ENCODE data around the gene DSG4.

Gene DSG4

GRCh38 chr18:31382107-31382506 is 5.5 kb downstream of the DSG4 start:
- TF ChIP-seq SNAI2 (CRISPR knock-in tag; IDR thresholded peaks at IDR 0.05), result no peak
- no peak for ATAC-seq

GRCh38 chr18:31386741-31387140 is 10.2 kb downstream of the DSG4 start:
- TF ChIP-seq, protein P1, sequence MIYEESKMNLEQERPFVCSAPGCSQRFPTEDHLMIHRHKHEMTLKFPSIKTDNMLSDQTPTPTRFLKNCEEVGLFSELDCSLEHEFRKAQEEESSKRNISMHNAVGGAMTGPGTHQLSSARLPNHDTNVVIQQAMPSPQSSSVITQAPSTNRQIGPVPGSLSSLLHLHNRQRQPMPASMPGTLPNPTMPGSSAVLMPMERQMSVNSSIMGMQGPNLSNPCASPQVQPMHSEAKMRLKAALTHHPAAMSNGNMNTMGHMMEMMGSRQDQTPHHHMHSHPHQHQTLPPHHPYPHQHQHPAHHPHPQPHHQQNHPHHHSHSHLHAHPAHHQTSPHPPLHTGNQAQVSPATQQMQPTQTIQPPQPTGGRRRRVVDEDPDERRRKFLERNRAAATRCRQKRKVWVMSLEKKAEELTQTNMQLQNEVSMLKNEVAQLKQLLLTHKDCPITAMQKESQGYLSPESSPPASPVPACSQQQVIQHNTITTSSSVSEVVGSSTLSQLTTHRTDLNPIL (CRISPR knock-in tag; IDR thresholded peaks at IDR 0.05; ENCODE audit: low read depth), result no peak
- no peak for TF ChIP-seq ZNF565 (CRISPR knock-in tag; conservative IDR thresholded peaks at IDR 0.05; ENCODE audit: low read depth)
- TF ChIP-seq ESRRG (CRISPR knock-in tag; IDR thresholded peaks at IDR 0.05), result no peak
- TF ChIP-seq ISL1 (CRISPR knock-in tag; IDR thresholded peaks at IDR 0.05), result no peak
- no peak for TF ChIP-seq GLIS3 (CRISPR knock-in tag; IDR thresholded peaks at IDR 0.05)
- ATAC-seq, result no peak

GRCh38 chr18:31393286-31393685 is 16.7 kb downstream of the DSG4 start:
- no peak for ATAC-seq
- no peak for TF ChIP-seq SNAI2 (CRISPR knock-in tag; IDR thresholded peaks at IDR 0.05)
- TF ChIP-seq, protein P2, sequence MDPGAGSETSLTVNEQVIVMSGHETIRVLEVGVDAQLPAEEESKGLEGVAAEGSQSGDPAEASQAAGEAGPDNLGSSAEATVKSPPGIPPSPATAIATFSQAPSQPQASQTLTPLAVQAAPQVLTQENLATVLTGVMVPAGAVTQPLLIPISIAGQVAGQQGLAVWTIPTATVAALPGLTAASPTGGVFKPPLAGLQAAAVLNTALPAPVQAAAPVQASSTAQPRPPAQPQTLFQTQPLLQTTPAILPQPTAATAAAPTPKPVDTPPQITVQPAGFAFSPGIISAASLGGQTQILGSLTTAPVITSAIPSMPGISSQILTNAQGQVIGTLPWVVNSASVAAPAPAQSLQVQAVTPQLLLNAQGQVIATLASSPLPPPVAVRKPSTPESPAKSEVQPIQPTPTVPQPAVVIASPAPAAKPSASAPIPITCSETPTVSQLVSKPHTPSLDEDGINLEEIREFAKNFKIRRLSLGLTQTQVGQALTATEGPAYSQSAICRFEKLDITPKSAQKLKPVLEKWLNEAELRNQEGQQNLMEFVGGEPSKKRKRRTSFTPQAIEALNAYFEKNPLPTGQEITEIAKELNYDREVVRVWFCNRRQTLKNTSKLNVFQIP (CRISPR knock-in tag; IDR thresholded peaks at IDR 0.05; ENCODE audit: borderline replicate concordance, low read depth), result no peak
- no peak for TF ChIP-seq ZNF8 (CRISPR knock-in tag; IDR thresholded peaks at IDR 0.05)
- TF ChIP-seq ZFP3 (CRISPR knock-in tag; IDR thresholded peaks at IDR 0.05), result no peak
- no peak for TF ChIP-seq ZC3H10 (CRISPR knock-in tag; IDR thresholded peaks at IDR 0.05)
- no peak for TF ChIP-seq GLIS3 (CRISPR knock-in tag; IDR thresholded peaks at IDR 0.05)
- TF ChIP-seq ZNF70 (CRISPR knock-in tag; IDR thresholded peaks at IDR 0.05), result no peak
- no peak for TF ChIP-seq BACH2 (CRISPR knock-in tag; IDR thresholded peaks at IDR 0.05; ENCODE audit: borderline replicate concordance)
- no peak for TF ChIP-seq PPARA (CRISPR knock-in tag; IDR thresholded peaks at IDR 0.05; ENCODE audit: borderline replicate concordance)

DNA sequence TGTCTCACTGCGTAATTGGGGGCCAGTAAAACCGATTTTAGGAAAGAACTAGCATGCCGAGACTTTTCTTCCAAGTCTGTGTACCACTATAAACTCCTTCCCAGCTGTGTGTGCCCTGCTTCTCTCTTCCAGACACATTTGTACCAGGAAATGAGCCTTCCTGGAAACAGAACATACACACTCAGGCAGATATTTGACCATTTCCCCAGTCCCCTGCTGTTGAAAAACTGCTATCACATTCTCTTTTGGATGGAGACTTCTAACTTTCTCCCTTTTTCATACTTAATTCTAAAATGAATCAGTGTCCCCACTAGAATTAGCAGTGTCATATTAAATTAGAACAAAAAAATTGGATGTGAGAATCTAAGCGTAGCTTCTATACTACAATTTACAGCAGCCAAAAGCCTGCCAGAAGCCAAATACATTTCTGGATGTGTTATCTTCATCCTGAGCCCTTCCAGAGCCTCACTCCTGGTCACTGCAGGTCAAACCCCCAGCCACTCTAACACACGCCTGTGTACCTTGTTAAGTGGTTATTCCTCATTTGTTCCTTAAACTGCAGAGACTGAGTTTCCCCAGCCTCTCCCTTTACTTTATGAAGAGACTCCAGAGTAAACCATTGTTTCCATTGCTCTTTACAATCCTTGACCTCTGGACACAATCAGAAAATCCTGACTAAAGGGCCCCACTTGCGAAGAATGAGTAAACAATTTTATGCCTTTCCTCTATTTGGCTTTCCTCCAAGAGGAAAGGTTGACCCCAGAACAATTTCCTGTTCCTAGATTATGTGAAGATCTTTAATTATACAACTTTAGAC is 20.4 kb downstream of the DSG4 start:
- no peak for ATAC-seq
- TF ChIP-seq, protein P1 (CRISPR knock-in tag; IDR thresholded peaks at IDR 0.05; ENCODE audit: low read depth), result no peak
- TF ChIP-seq, protein P2 (CRISPR knock-in tag; IDR thresholded peaks at IDR 0.05; ENCODE audit: borderline replicate concordance, low read depth), result no peak
- TF ChIP-seq ZC3H10 (CRISPR knock-in tag; IDR thresholded peaks at IDR 0.05) (no peak), GLIS3 (CRISPR knock-in tag; IDR thresholded peaks at IDR 0.05) (no peak), ZFP3 (CRISPR knock-in tag; IDR thresholded peaks at IDR 0.05) (no peak), ESRRG (CRISPR knock-in tag; IDR thresholded peaks at IDR 0.05) (no peak), ZNF8 (CRISPR knock-in tag; IDR thresholded peaks at IDR 0.05) (no peak), CSRNP3 (CRISPR knock-in tag; IDR thresholded peaks at IDR 0.05) (no peak), PPARA (CRISPR knock-in tag; IDR thresholded peaks at IDR 0.05; ENCODE audit: borderline replicate concordance) (no peak), SNAI2 (CRISPR knock-in tag; IDR thresholded peaks at IDR 0.05) (no peak), CSDC2 (CRISPR knock-in tag; IDR thresholded peaks at IDR 0.05) (no peak), TOX (CRISPR knock-in tag; IDR thresholded peaks at IDR 0.05; ENCODE audit: borderline replicate concordance) (no peak), TCF4 (CRISPR knock-in tag; IDR thresholded peaks at IDR 0.05; ENCODE audit: borderline replicate concordance) (no peak), ZFP30 (CRISPR knock-in tag; IDR thresholded peaks at IDR 0.05) (no peak), ZNF565 (CRISPR knock-in tag; conservative IDR thresholded peaks at IDR 0.05; ENCODE audit: low read depth) (no peak), ISL1 (CRISPR knock-in tag; IDR thresholded peaks at IDR 0.05) (no peak), RARB (CRISPR knock-in tag; IDR thresholded peaks at IDR 0.05) (no peak)
- TF ChIP-seq, protein P3, sequence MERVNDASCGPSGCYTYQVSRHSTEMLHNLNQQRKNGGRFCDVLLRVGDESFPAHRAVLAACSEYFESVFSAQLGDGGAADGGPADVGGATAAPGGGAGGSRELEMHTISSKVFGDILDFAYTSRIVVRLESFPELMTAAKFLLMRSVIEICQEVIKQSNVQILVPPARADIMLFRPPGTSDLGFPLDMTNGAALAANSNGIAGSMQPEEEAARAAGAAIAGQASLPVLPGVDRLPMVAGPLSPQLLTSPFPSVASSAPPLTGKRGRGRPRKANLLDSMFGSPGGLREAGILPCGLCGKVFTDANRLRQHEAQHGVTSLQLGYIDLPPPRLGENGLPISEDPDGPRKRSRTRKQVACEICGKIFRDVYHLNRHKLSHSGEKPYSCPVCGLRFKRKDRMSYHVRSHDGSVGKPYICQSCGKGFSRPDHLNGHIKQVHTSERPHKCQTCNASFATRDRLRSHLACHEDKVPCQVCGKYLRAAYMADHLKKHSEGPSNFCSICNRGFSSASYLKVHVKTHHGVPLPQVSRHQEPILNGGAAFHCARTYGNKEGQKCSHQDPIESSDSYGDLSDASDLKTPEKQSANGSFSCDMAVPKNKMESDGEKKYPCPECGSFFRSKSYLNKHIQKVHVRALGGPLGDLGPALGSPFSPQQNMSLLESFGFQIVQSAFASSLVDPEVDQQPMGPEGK (CRISPR knock-in tag; IDR thresholded peaks at IDR 0.05; ENCODE audit: borderline replicate concordance), result no peak
